Activated T-helper 17 cell treated with anti-CD3 and anti-CD28 coated beads, Interleukin-2, amount 50 U/mL, for 72 hours (primary cell): ENCODE results near the gene USP11. TPM values are rescaled to one million over a fixed set of nuclear protein-coding genes. Genes with fewer than 3 reads are reported as not detected.
"Not testable (repeated sequence)": the region's sequence is repeated elsewhere in the genome, so short reads cannot be mapped to it uniquely, and the experiment has no call there.

ENCODE experiments used
- ATAC-seq: fragments of 150-1000 bp; cut with Tn5 transposase; replicated peaks from 2 replicates; pipeline ENCODE4 v1.10.0; 2021; ENCODE audit warnings: mild to moderate bottlenecking, moderate library complexity
- H3K27ac Mint-ChIP-seq: one replicate; pipeline ENCODE4 v1.8.0; 2022; ENCODE audit warnings: mixed read lengths
- H3K27me3 Mint-ChIP-seq: one replicate; pipeline ENCODE4 v1.8.0; 2022; ENCODE audit warnings: mixed read lengths
- H3K36me3 Mint-ChIP-seq: one replicate; pipeline ENCODE4 v1.8.0; 2022; ENCODE audit warnings: low read depth, mild to moderate bottlenecking, mixed read lengths
- H3K4me1 Mint-ChIP-seq: one replicate; pipeline ENCODE4 v1.8.0; 2022; ENCODE audit warnings: mixed read lengths
- H3K4me3 Mint-ChIP-seq: one replicate; pipeline ENCODE4 v1.8.0; 2022; ENCODE audit warnings: mild to moderate bottlenecking, mixed read lengths
- H3K9me3 Mint-ChIP-seq: one replicate; pipeline ENCODE4 v1.8.0; 2022; ENCODE audit warnings: mixed read lengths
- total RNA-seq, 2 donors: library from RNA; stranded (reverse); gene quantifications; one replicate each; pipeline ENCODE4 v1.2.3, GENCODE V29; 2022

The USP11 gene
- total RNA-seq, 2 donors from 2014 or later, result 24.0 to 26.6 TPM

DNA sequence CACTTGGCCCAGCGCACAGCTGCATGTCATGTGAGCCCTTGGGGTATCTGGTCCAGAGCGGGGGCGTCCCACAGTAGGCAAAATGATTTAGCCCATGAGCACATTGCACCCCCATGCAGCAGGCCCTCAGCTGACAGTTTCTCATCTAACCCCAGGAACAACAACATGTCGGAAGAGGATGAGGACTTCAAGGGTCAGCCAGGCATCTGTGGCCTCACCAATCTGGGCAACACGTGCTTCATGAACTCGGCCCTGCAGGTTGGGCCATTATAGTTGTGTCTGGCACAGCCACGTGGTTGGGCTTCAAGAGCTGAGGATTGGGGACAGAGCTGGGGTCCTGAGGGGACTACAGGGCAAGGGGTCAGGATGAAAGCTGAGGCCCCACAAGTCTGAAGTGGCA is 7.8 kb downstream of the USP11 start:
- H3K27me3 Mint-ChIP-seq, result no peaks in the 10 kb centered on the region
- peaks cover under 1% of the 10 kb centered on the region for H3K4me1 Mint-ChIP-seq
- ATAC-seq, result no peak
- H3K9me3 Mint-ChIP-seq, result no peaks in the 10 kb centered on the region
- no peak overlapping the region for H3K27ac Mint-ChIP-seq
- peaks cover 35% of the 10 kb centered on the region for H3K36me3 Mint-ChIP-seq
- H3K4me3 Mint-ChIP-seq, result no peak overlapping the region

DNA sequence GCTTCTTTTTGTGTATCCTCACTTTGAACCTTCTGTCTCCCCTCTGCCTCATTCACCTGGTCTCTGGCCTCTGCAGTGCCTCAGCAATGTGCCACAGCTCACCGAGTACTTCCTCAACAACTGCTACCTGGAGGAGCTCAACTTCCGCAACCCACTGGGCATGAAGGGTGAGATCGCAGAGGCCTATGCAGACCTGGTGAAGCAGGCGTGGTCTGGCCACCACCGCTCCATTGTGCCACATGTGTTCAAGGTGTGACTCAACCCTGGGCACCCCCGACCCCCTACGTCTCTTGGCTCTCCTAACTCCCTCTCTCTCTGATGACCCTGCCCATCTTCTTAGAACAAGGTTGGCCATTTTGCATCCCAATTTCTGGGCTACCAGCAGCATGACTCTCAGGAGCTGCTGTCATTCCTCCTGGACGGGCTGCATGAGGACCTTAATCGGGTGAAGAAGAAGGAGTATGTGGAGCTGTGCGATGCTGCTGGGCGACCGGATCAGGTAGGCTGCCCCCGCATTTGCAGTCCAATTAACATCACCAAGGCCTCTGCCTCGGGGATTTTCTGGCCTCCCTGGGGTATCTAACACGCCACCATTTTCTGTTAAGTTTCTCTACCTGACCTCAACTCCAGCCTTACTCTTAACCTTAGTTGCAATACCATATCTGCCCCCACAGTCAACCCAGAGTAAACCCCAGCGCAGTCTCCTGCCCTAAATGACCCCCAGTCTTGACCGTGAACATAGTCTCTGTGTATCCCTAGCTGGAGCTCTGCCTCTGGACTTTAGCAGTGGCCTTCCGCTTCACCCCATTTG is 8.6 kb downstream of the USP11 start:
- Mint-ChIP-seq H3K4me3 (no peak overlapping the region), H3K9me3 (no peaks in the 10 kb centered on the region), H3K27ac (no peak overlapping the region), H3K4me1 (no peaks in the 10 kb centered on the region), H3K27me3 (no peaks in the 10 kb centered on the region), H3K36me3 (peaks cover 43% of the 10 kb centered on the region)
- ATAC-seq, result no peak

DNA sequence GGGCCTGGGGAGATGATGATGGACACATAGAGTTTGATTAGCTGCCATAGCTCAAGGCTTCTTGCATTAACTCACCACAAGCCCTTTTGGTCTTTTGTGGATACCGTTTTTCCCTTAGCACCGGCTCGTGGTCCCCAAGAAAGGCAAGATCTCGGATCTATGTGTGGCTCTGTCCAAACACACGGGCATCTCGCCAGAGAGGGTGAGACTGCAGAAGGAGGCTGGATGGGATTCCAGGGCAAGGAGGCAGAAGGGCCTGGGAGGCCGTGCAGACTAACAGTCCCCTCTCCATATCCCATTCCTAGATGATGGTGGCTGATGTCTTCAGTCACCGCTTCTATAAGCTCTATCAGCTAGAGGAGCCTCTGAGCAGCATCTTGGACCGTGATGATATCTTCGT is 9.5 kb downstream of the USP11 start:
- Mint-ChIP-seq H3K36me3 (peaks cover 47% of the 10 kb centered on the region), H3K4me1 (no peaks in the 10 kb centered on the region), H3K4me3 (no peak overlapping the region), H3K27me3 (no peaks in the 10 kb centered on the region), H3K9me3 (no peaks in the 10 kb centered on the region), H3K27ac (no peak overlapping the region)
- no peak for ATAC-seq

DNA sequence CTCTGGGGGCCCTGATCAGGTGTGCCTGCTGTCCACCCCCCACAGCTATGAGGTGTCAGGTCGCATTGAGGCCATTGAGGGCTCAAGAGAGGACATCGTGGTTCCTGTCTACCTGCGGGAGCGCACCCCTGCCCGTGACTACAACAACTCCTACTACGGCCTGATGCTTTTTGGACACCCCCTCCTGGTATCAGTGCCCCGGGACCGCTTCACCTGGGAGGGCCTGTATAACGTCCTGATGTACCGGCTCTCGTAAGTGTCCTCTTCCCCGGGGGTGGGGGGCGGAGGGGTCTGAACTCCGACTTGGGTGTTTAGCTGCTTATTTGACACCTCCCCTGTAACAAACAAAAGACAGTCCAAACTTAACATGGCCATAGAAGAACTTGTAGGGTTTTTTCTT is 10.5 kb downstream of the USP11 start:
- H3K27me3 Mint-ChIP-seq, result no peaks in the 10 kb centered on the region
- H3K9me3 Mint-ChIP-seq, result no peaks in the 10 kb centered on the region
- peaks cover 4% of the 10 kb centered on the region for H3K4me1 Mint-ChIP-seq

DNA sequence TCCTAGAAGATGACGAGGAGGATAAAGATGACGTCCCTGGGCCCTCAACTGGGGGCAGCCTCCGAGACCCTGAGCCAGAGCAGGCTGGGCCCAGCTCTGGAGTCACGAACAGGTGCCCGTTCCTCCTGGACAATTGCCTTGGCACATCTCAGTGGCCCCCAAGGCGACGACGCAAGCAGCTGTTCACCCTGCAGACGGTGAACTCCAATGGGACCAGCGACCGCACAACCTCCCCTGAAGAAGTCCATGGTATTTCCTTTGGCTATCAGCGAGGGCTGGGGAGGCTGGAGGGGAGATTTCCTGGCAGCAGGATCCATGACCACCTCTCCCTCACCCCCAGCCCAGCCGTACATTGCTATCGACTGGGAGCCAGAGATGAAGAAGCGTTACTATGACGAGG is 11.9 kb downstream of the USP11 start:
- Mint-ChIP-seq H3K9me3 (no peaks in the 10 kb centered on the region), H3K27me3 (no peaks in the 10 kb centered on the region), H3K27ac (no peak overlapping the region), H3K36me3 (peaks cover 61% of the 10 kb centered on the region), H3K4me3 (no peak overlapping the region), H3K4me1 (peaks cover 11% of the 10 kb centered on the region)
- no peak for ATAC-seq

More for the DNA sequence above, 10.5 kb downstream of the USP11 start:
- Mint-ChIP-seq H3K36me3 (peaks cover 57% of the 10 kb centered on the region), H3K4me3 (no peak overlapping the region), H3K27ac (no peak overlapping the region)
- no peak for ATAC-seq

DNA sequence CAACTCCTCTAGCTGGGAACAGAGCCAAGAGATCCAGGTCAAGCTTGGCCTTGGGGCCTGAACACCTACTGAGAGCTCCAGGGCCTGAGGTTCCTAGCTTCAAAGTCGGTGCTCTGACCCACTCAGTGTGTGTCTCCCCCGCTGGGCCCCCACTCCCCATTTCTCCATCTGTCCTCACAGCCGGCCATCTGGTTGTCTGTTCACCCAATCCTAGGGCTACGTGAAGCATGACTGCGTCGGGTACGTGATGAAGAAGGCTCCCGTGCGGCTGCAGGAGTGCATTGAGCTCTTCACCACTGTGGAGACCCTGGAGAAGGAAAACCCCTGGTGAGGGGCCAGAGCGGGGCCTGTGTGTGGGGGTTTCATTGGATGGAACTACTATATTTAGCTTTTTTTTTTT is 12.3 kb downstream of the USP11 start:
- no peaks in the 10 kb centered on the region for H3K9me3 Mint-ChIP-seq
- H3K4me3 Mint-ChIP-seq, result no peak overlapping the region
- peaks cover 14% of the 10 kb centered on the region for H3K4me1 Mint-ChIP-seq
- no peak for ATAC-seq
- H3K27me3 Mint-ChIP-seq, result no peaks in the 10 kb centered on the region
- H3K36me3 Mint-ChIP-seq, result peaks cover 57% of the 10 kb centered on the region
- H3K27ac Mint-ChIP-seq, result no peak overlapping the region

DNA sequence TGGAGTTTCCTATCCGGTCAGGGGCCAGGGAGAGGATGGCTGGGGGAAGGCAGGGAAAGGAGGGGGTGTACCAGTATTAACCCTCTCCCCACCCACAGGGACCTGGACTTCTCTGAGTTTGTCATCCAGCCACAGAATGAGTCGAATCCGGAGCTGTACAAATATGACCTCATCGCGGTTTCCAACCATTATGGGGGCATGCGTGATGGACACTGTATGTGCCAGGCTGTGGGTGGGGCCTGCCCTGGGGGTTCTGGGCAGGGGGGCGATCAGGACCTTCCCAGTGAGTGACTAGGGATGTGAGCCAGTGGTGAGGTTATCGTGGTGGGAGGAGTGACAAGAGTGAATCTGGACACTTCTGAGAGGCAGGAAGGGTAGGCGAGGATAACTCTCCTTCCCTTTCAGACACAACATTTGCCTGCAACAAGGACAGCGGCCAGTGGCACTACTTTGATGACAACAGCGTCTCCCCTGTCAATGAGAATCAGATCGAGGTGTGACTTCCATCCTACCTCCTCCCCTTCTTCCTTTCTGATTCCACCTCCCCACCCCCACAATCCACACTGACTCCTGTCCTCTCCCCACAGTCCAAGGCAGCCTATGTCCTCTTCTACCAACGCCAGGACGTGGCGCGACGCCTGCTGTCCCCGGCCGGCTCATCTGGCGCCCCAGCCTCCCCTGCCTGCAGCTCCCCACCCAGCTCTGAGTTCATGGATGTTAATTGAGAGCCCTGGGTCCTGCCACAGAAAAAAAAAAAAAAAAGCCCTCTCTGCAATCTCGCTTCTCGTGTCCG is 14.6 kb downstream of the USP11 start:
- ATAC-seq, result peak; percentile 72
- H3K9me3 Mint-ChIP-seq, result no peaks in the 10 kb centered on the region
- H3K36me3 Mint-ChIP-seq, result peaks cover 37% of the 10 kb centered on the region
- H3K4me3 Mint-ChIP-seq, result peak overlapping the region; percentile 22
- no peaks in the 10 kb centered on the region for H3K27me3 Mint-ChIP-seq
- peak overlapping the region; percentile 51 for H3K27ac Mint-ChIP-seq
- peaks cover 14% of the 10 kb centered on the region for H3K4me1 Mint-ChIP-seq

DNA sequence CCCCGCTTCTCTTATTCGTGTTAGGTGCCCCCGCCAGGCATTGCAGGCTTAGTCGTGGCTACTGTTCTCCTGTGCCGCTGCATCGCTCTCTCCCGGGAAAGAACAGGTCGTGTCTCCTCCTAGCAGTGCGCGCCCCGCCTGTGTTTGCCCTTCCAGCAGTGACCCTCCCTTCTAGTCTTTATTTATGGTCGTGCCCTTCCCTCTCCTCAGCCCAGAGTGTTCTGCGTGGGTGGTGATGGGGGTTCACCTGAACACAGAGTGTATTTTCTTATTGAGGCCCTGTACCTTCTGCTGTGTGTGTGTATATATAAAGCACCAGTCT is 15.2 kb downstream of the USP11 start:
- ATAC-seq, result no peak
- Mint-ChIP-seq H3K27ac (peak overlapping the region; percentile 51), H3K36me3 (peaks cover 37% of the 10 kb centered on the region), H3K4me1 (peaks cover 14% of the 10 kb centered on the region), H3K27me3 (no peaks in the 10 kb centered on the region), H3K9me3 (no peaks in the 10 kb centered on the region), H3K4me3 (peak overlapping the region; percentile 22)

DNA sequence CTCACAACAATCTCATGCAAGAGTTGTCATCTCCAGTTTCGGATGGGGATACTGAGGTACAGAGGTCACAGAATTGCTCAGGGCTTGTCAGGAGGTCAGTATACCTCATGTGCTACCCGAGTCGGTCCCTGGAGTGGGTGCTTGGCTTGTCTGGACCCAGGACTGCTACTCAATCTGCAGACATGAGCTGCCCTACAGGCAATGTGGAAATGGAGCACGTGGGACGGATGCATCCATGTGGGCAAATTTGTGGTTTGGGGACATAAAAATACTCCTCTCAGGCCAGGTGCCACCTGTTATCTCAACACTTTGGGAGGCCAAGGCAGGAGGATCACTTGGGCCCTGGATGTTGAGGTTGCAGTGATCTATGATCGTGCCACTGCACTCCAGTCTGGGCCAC is 15.8 kb downstream of the USP11 start:
- Mint-ChIP-seq H3K27ac (no peak overlapping the region), H3K36me3 (peaks cover 35% of the 10 kb centered on the region), H3K9me3 (no peaks in the 10 kb centered on the region), H3K27me3 (no peaks in the 10 kb centered on the region), H3K4me1 (peaks cover 14% of the 10 kb centered on the region), H3K4me3 (no peak overlapping the region)
- no peak for ATAC-seq

DNA sequence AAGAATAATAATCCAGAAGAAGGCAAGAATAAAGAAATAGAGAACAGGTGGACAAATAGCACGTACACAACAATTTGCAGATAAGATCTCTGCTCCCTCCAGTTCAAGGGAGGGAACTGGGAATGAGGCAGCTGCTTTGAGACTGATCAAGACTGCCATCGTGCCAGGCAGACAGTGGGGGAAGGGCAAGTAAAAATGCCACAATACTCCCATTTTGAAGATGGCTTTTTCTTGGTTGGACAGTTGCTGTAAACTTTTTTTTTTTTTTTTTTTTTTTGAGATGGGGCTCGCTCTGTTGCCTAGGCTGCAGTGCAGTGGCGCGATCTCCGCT is 17.2 kb downstream of the USP11 start:
- Mint-ChIP-seq H3K4me1 (peaks cover 14% of the 10 kb centered on the region), H3K36me3 (peaks cover 27% of the 10 kb centered on the region), H3K4me3 (no peak overlapping the region), H3K9me3 (no peaks in the 10 kb centered on the region), H3K27me3 (no peaks in the 10 kb centered on the region), H3K27ac (peak overlapping the region; percentile 93)
- no peak for ATAC-seq

DNA sequence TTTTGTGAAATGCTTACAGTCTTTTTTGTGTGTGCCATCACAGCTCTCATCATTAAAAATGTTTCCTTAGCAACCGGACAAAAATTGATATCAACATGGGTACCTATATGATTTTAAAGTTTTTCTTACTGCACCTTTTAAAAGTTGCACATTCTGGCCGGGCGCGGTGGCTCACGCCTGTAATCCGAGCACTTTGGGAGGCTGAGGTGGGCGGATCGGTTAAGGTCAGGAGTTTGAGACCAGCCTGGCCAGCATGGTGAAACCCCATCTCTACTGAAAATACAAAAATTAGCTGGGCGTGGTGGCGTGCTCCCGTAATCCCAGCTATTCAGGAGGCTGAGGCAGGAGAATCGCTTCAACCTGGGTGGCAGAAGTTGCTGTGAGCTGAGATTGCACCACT is 24.8 kb downstream of the USP11 start:
- H3K36me3 Mint-ChIP-seq, H3K4me1 Mint-ChIP-seq, H3K9me3 Mint-ChIP-seq, ATAC-seq, H3K27me3 Mint-ChIP-seq, H3K4me3 Mint-ChIP-seq, H3K27ac Mint-ChIP-seq: not testable (repeated sequence)

DNA sequence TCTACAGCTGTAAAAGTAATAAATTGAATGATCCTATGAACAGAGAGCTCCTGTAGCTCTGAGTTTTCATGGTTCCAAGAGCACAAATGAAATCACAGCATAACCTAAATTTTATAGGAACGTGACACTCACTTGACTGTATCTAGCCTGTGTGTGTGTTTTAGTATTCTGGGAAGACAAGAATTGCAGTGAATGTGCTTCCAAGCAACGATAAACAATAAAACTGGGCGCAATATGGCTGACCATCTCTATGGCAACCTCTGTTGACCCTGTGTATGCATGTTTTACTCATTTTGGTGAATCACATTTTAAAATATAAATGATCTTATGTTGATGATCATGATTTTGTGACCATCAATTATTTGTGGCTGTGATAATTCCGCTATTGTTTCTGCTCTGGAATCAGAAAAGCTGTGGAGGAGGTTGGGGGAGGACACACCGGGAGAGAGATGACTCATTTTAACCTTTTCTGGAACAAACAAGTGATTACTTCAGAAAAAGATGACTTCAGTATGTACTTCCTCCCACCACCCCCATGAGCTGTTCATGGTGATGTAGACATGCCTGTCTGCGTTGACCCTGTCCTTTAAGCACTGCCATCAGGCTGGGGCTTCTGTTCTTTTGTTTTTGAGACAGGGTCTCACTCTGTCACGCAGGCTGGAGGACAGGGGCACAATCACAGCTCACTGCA is 31.8 kb downstream of the USP11 start:
- H3K27me3 Mint-ChIP-seq, result no peaks in the 10 kb centered on the region
- H3K36me3 Mint-ChIP-seq, result no peaks in the 10 kb centered on the region
- peak overlapping the region; percentile 52 for H3K4me3 Mint-ChIP-seq
- peaks cover 8% of the 10 kb centered on the region for H3K4me1 Mint-ChIP-seq
- H3K9me3 Mint-ChIP-seq, result no peaks in the 10 kb centered on the region
- peak; percentile 91 for ATAC-seq
- H3K27ac Mint-ChIP-seq, result peak overlapping the region; percentile 89

DNA sequence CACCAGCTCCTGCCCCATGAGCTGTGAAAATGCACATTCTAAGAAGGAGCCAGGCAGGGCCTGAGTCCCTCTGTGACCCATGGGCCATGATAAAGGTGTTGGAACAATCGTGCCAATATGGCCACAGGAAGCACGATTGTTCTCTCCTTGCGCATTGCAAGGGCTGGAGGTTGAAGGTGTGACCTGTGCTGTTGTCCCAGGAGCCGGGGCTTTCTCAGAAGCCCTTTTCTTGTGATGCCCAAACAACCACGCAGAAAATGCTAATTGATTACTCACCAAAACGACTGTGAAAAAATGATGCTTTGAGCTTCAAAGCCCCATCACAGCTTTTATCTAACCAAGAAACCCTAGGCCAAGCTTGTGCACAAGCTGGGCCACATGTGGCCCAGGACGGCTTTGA is 33.8 kb downstream of the USP11 start:
- peak; percentile 70 for ATAC-seq
- no peak overlapping the region for H3K27ac Mint-ChIP-seq
- H3K27me3 Mint-ChIP-seq, result no peaks in the 10 kb centered on the region
- no peaks in the 10 kb centered on the region for H3K36me3 Mint-ChIP-seq
- no peak overlapping the region for H3K4me3 Mint-ChIP-seq
- H3K9me3 Mint-ChIP-seq, result no peaks in the 10 kb centered on the region
- peaks cover 8% of the 10 kb centered on the region for H3K4me1 Mint-ChIP-seq

DNA sequence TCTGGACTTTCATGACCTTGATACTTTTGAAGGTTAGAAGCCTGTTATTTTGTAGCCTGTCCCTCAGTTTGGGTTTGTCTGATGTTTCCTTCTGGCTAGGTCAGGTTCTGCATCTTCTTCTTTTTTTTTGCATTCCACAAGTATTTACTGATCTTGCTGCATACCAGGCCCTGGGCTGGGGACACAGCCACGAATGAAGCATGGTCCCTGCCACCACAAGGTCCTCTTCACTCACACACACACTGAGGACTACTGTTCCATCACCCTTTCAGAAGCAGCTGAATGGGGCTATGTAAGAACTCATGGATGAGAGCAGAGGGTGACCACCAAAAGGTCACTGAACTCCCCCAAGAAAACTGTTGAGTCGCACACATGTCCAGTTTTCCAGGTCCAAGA is 39.2 kb downstream of the USP11 start:
- Mint-ChIP-seq H3K4me3 (no peak overlapping the region), H3K9me3 (no peaks in the 10 kb centered on the region), H3K36me3 (no peaks in the 10 kb centered on the region), H3K27ac (no peak overlapping the region), H3K27me3 (no peaks in the 10 kb centered on the region), H3K4me1 (no peaks in the 10 kb centered on the region)
- no peak for ATAC-seq
